Neural crest cell (in vitro differentiated cells): ENCODE measurements around the gene CEP131. TPM values are rescaled to one million over a fixed set of nuclear protein-coding genes. Genes with fewer than 3 reads are reported as not detected.

ENCODE experiments used
- DNase-seq: peaks from one replicate; pipeline ENCODE4 v3.0.0; 2021; ENCODE audit warnings: low read depth, mixed read lengths, low spot score
- H3K27ac Mint-ChIP-seq: one replicate; pipeline ENCODE4 v1.8.0; 2021; ENCODE audit warnings: mild to moderate bottlenecking, mixed read lengths; ENCODE audit not compliant: unreplicated experiment
- H3K27me3 Mint-ChIP-seq: 2 replicates; pipeline ENCODE4 v1.8.0; 2021; ENCODE audit warnings: low read depth, mild to moderate bottlenecking, mixed read lengths
- H3K36me3 Mint-ChIP-seq: 2 replicates; pipeline ENCODE4 v1.8.0; 2021; ENCODE audit warnings: low read depth, mild to moderate bottlenecking, mixed read lengths
- H3K4me1 Mint-ChIP-seq: 2 replicates; pipeline ENCODE4 v1.8.0; 2021; ENCODE audit warnings: mixed read lengths
- H3K4me3 Mint-ChIP-seq: one replicate; pipeline ENCODE4 v1.8.0; 2021; ENCODE audit warnings: mild to moderate bottlenecking, mixed read lengths
- H3K9me3 Mint-ChIP-seq: 2 replicates; pipeline ENCODE4 v1.8.0; 2021; ENCODE audit warnings: mixed read lengths
- total RNA-seq: library from RNA; stranded (reverse); gene quantifications from 2 replicates; pipeline ENCODE4 v1.2.1, GENCODE V29; 2021
- TF ChIP-seq, protein P1 (sequence below): fragments of 200-600 bp; sonication (generic); conservative IDR thresholded peaks from 2 replicates; pipeline ENCODE4 v1.5.0; 2021; ENCODE audit warnings: antibody characterized with exemption, mild to moderate bottlenecking

Gene CEP131
- total RNA-seq, 1 donor from 2014 or later, result 42.5 TPM

- H3K4me3 Mint-ChIP-seq, result no peak overlapping the region
- H3K27me3 Mint-ChIP-seq, result no peaks in the 10 kb centered on the region
- TF ChIP-seq, protein P1, sequence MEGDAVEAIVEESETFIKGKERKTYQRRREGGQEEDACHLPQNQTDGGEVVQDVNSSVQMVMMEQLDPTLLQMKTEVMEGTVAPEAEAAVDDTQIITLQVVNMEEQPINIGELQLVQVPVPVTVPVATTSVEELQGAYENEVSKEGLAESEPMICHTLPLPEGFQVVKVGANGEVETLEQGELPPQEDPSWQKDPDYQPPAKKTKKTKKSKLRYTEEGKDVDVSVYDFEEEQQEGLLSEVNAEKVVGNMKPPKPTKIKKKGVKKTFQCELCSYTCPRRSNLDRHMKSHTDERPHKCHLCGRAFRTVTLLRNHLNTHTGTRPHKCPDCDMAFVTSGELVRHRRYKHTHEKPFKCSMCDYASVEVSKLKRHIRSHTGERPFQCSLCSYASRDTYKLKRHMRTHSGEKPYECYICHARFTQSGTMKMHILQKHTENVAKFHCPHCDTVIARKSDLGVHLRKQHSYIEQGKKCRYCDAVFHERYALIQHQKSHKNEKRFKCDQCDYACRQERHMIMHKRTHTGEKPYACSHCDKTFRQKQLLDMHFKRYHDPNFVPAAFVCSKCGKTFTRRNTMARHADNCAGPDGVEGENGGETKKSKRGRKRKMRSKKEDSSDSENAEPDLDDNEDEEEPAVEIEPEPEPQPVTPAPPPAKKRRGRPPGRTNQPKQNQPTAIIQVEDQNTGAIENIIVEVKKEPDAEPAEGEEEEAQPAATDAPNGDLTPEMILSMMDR, result no peak
- H3K36me3 Mint-ChIP-seq, result no peaks in the 10 kb centered on the region
- H3K4me1 Mint-ChIP-seq, result peaks cover 4% of the 10 kb centered on the region
- no peak for DNase-seq
- H3K9me3 Mint-ChIP-seq, result no peaks in the 10 kb centered on the region
- no peak overlapping the region for H3K27ac Mint-ChIP-seq
Observed at GRCh38 chr17:81202318-81202717, 20.4 kb downstream of the CEP131 start.

GRCh38 chr17:81200695-81201580 is 21.8 kb downstream of the CEP131 start:
- H3K4me1 Mint-ChIP-seq, result peaks cover 4% of the 10 kb centered on the region
- no peaks in the 10 kb centered on the region for H3K36me3 Mint-ChIP-seq
- no peaks in the 10 kb centered on the region for H3K9me3 Mint-ChIP-seq
- TF ChIP-seq, protein P1, result peak; percentile 70
- peak; percentile 65 for DNase-seq
- H3K27me3 Mint-ChIP-seq, result no peaks in the 10 kb centered on the region
- H3K4me3 Mint-ChIP-seq, result peak overlapping the region; percentile 4
- no peak overlapping the region for H3K27ac Mint-ChIP-seq

GRCh38 chr17:81200201-81200600 is 22.6 kb downstream of the CEP131 start:
- no peaks in the 10 kb centered on the region for H3K36me3 Mint-ChIP-seq
- TF ChIP-seq, protein P1, result no peak
- H3K27me3 Mint-ChIP-seq, result no peaks in the 10 kb centered on the region
- no peak overlapping the region for H3K4me3 Mint-ChIP-seq
- H3K27ac Mint-ChIP-seq, result no peak overlapping the region
- H3K4me1 Mint-ChIP-seq, result peaks cover 4% of the 10 kb centered on the region
- no peaks in the 10 kb centered on the region for H3K9me3 Mint-ChIP-seq
- no peak for DNase-seq

- no peak for DNase-seq
- H3K27ac Mint-ChIP-seq, result no peak overlapping the region
- peaks cover 4% of the 10 kb centered on the region for H3K4me1 Mint-ChIP-seq
- H3K9me3 Mint-ChIP-seq, result no peaks in the 10 kb centered on the region
- no peaks in the 10 kb centered on the region for H3K36me3 Mint-ChIP-seq
- TF ChIP-seq, protein P1, result no peak
- H3K27me3 Mint-ChIP-seq, result no peaks in the 10 kb centered on the region
- H3K4me3 Mint-ChIP-seq, result no peak overlapping the region
Observed at GRCh38 chr17:81199482-81199830, 23.3 kb downstream of the CEP131 start.

DNA sequence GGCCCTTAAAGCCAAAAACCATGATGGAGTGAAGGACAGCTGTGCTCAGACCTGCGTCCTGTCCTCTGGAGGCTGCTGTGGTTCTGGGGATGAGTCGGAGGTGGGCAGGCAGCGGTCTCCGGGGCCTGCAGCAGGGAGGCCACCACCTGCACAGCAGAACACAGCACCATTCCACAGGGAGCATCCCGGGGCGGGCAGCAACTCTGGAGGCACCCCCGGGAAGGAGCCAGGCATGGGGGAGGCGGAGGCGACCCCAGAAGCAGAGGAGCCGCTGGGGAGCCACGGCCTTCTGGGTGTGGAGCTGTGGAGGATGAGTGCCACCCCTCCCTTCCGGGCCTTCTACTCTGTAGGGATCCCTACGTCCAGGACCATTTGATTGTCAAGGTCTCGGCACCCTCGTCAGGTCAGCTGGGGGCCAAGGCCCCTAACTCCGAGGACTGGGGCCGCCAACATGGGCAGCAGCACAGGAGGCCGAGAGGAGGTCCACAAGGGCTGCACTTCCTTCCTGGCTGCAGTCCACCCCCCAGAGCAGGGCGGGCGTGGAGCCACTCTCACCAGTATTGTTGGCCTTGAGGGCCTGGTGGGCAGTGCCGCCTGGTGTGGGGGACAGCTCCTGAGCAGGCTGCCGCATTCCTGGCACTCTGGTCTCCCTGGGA is 23.8 kb downstream of the CEP131 start:
- Mint-ChIP-seq H3K36me3 (no peaks in the 10 kb centered on the region), H3K9me3 (no peaks in the 10 kb centered on the region), H3K4me1 (peaks cover 4% of the 10 kb centered on the region), H3K27ac (no peak overlapping the region), H3K4me3 (no peak overlapping the region), H3K27me3 (no peaks in the 10 kb centered on the region)
- DNase-seq, result no peak
- TF ChIP-seq, protein P1, result no peak
